Esophagus squamous epithelium (tissue), 4 donors: ENCODE data around the gene MAP3K9.

Experiments
- CTCF ChIP-seq, 6 experiments: fragments of 450-650 bp in 4 of 6; fragments of 200-600 bp in 2 of 6; sonication (generic) in 2 of 6; IDR thresholded peaks; one replicate each; pipeline ENCODE4 v1.5.1; 2016 to 2019; ENCODE audit warnings: antibody characterized with exemption in 6 of 6, mild to moderate bottlenecking in 4 of 6, moderate library complexity in 4 of 6
- POLR2A ChIP-seq, 4 donors: fragments of 450-650 bp; IDR thresholded peaks; one replicate each; pipeline ENCODE4 v1.6.1; 2017; ENCODE audit warnings: antibody characterized with exemption in 4 of 4, mild to moderate bottlenecking in 4 of 4, moderate library complexity in 3 of 4

- TF ChIP-seq CTCF (IDR thresholded peaks at IDR 0.05) (no peak), POLR2A (IDR thresholded peaks at IDR 0.05) (no peak)
Measured at GRCh38 chr14:70780396-70781075, 28.8 kb downstream of the MAP3K9 start.
